ENCODE measurements around the gene FGD2. TPM values are rescaled to one million over a fixed set of nuclear protein-coding genes. Genes with fewer than 3 reads are reported as not detected.

The FGD2 gene
- total and polyA plus RNA-seq, 4 donors = 20.4 to 76.7 (median 40.1) TPM

- no peaks in the 10 kb centered on the region for H3K9me3 ChIP-seq (ENCODE audit: control insufficient read depth in 4 of 4, insufficient read depth in 3 of 4, low read length in 3 of 4)
- WGBS, 2 donors = 18 to 42% methylated on average over 24 of the region's 24 CpGs
- H3K4me1 ChIP-seq (ENCODE audit: control insufficient read depth in 5 of 5, insufficient read depth in 5 of 5, low read length in 5 of 5) = peaks cover 0 to 6% (median 0%) of the 10 kb centered on the region in 5 donors
- H3K4me3 ChIP-seq = no peak overlapping the region
- H3K9ac ChIP-seq (ENCODE audit: insufficient read depth in 1 of 2, low read length in 2 of 2) = no peak overlapping the region
- no peaks in the 10 kb centered on the region for H3K27me3 ChIP-seq (ENCODE audit: control insufficient read depth in 3 of 3, insufficient read depth in 3 of 3, low read length in 2 of 3)
- peak overlapping the region in 1 of 2 donors; percentile 71 for H3K27ac ChIP-seq (ENCODE audit: low read depth in 1 of 2, low read length in 1 of 2)
- no peak for TF ChIP-seq CTCF (IDR thresholded peaks at IDR 0.05; ENCODE audit: control extremely low read depth, extremely low read depth)
- peak; percentile 29 to 36 (median 33) for DNase-seq
- peak; percentile 80 for ATAC-seq (ENCODE audit: insufficient read depth, low FRiP score)
- H3K36me3 ChIP-seq (ENCODE audit: control insufficient read depth in 4 of 4, insufficient read depth in 4 of 4, low read length in 4 of 4) = no peaks in the 10 kb centered on the region
Observed at GRCh38 chr6:37050045-37050853, 44.8 kb downstream of the FGD2 start.

- no peak for TF ChIP-seq CTCF (IDR thresholded peaks at IDR 0.05; ENCODE audit: control extremely low read depth, extremely low read depth)
- ATAC-seq (ENCODE audit: insufficient read depth, low FRiP score) = no peak
- Histone ChIP-seq H3K36me3 (ENCODE audit: control insufficient read depth in 4 of 4, insufficient read depth in 4 of 4, low read length in 4 of 4) (no peaks in the 10 kb centered on the region), H3K27ac (ENCODE audit: low read depth in 1 of 2, low read length in 1 of 2) (peak overlapping the region in 1 of 2 donors; percentile 71), H3K9ac (ENCODE audit: insufficient read depth in 1 of 2, low read length in 2 of 2) (no peak overlapping the region), H3K4me3 (no peak overlapping the region), H3K27me3 (ENCODE audit: control insufficient read depth in 3 of 3, insufficient read depth in 3 of 3, low read length in 2 of 3) (no peaks in the 10 kb centered on the region), H3K4me1 (ENCODE audit: control insufficient read depth in 5 of 5, insufficient read depth in 5 of 5, low read length in 5 of 5) (peaks cover 0 to 6% (median 0%) of the 10 kb centered on the region in 5 donors), H3K9me3 (ENCODE audit: control insufficient read depth in 4 of 4, insufficient read depth in 3 of 4, low read length in 3 of 4) (no peaks in the 10 kb centered on the region)
- no peak for DNase-seq
- WGBS, 2 donors = 63 to 70% methylated on average over 4 of the region's 4 CpGs
Observed at GRCh38 chr6:37050854-37051137, 45.3 kb downstream of the FGD2 start.

- WGBS, 2 donors = 19 to 21% methylated on average over 25 of the region's 25 CpGs
- H3K9ac ChIP-seq (ENCODE audit: insufficient read depth in 1 of 2, low read length in 2 of 2) = no peak overlapping the region
- peaks cover 0 to 6% (median 0%) of the 10 kb centered on the region in 5 donors for H3K4me1 ChIP-seq (ENCODE audit: control insufficient read depth in 5 of 5, insufficient read depth in 5 of 5, low read length in 5 of 5)
- peak; percentile 89 for TF ChIP-seq CTCF (IDR thresholded peaks at IDR 0.05; ENCODE audit: control extremely low read depth, extremely low read depth)
- H3K9me3 ChIP-seq (ENCODE audit: control insufficient read depth in 4 of 4, insufficient read depth in 3 of 4, low read length in 3 of 4) = no peaks in the 10 kb centered on the region
- no peak overlapping the region for H3K4me3 ChIP-seq
- no peaks in the 10 kb centered on the region for H3K27me3 ChIP-seq (ENCODE audit: control insufficient read depth in 3 of 3, insufficient read depth in 3 of 3, low read length in 2 of 3)
- H3K27ac ChIP-seq (ENCODE audit: low read depth in 1 of 2, low read length in 1 of 2) = peak overlapping the region in 1 of 2 donors; percentile 71
- no peaks in the 10 kb centered on the region for H3K36me3 ChIP-seq (ENCODE audit: control insufficient read depth in 4 of 4, insufficient read depth in 4 of 4, low read length in 4 of 4)
- peak; percentile 55 for ATAC-seq (ENCODE audit: insufficient read depth, low FRiP score)
- peak; percentile 85 to 91 (median 86) for DNase-seq
Observed at GRCh38 chr6:37051138-37052026, 45.9 kb downstream of the FGD2 start.
